Measurements from ENCODE around the gene PTMS. TPM values are rescaled to one million over a fixed set of nuclear protein-coding genes. Genes with fewer than 3 reads are reported as not detected.
A peak's percentile ranks its signal among the peaks of the same experiment; 100 is the strongest.

PTMS gene
- total and polyA plus RNA-seq, 2 of the 13 experiments (the other 11 are each of a cell fraction or from before 2014, with no cell fraction given): 40.5 to 82.4 TPM

GRCh38 chr12:6723607-6724408, 42.4 kb upstream of the PTMS start, which contains the start of gene COPS7A (continued):
- TF ChIP-seq, protein P1, sequence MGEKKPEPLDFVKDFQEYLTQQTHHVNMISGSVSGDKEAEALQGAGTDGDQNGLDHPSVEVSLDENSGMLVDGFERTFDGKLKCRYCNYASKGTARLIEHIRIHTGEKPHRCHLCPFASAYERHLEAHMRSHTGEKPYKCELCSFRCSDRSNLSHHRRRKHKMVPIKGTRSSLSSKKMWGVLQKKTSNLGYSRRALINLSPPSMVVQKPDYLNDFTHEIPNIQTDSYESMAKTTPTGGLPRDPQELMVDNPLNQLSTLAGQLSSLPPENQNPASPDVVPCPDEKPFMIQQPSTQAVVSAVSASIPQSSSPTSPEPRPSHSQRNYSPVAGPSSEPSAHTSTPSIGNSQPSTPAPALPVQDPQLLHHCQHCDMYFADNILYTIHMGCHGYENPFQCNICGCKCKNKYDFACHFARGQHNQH (CRISPR knock-in tag; IDR thresholded peaks at IDR 0.05): peak; percentile 78
- TF ChIP-seq TCF7L2 (IDR thresholded peaks at IDR 0.05; ENCODE audit: low read depth, low read length): no peak
- no peak for TF ChIP-seq ZNF207 (IDR thresholded peaks at IDR 0.05; ENCODE audit: borderline replicate concordance)
- TF ChIP-seq SP140L (CRISPR knock-in tag; IDR thresholded peaks at IDR 0.05; ENCODE audit: borderline replicate concordance): peak; percentile 57; the same call in 1 of the 2 replicates
- TF ChIP-seq ZNF17 (CRISPR knock-in tag; IDR thresholded peaks at IDR 0.05): peak; percentile 96
- peak; percentile 89 for TF ChIP-seq ZNF274 (CRISPR knock-in tag; IDR thresholded peaks at IDR 0.05)
- TF ChIP-seq NONO (IDR thresholded peaks at IDR 0.05): no peak
- peak; percentile 87 for TF ChIP-seq NONO (CRISPR knock-in tag; conservative IDR thresholded peaks at IDR 0.05)
- TF ChIP-seq ZUFSP (CRISPR knock-in tag; IDR thresholded peaks at IDR 0.05; ENCODE audit: borderline replicate concordance): no peak
- 0 out of 2 replicates have a peak, but pooled peaks have one; percentile 63 for TF ChIP-seq ZNF510 (CRISPR knock-in tag; IDR thresholded peaks at IDR 0.05; ENCODE audit: low read depth)
- TF ChIP-seq SP1 (IDR thresholded peaks at IDR 0.05): no peak
- peak; percentile 76 for TF ChIP-seq SP1 (CRISPR knock-in tag; IDR thresholded peaks at IDR 0.05)
- peak; percentile 91 for TF ChIP-seq ZBTB38 (CRISPR knock-in tag; IDR thresholded peaks at IDR 0.05)
- TF ChIP-seq STAG1 (CRISPR knock-in tag; IDR thresholded peaks at IDR 0.05): no peak
- 0 out of 2 replicates have a peak, but pooled peaks have one; percentile 82 for TF ChIP-seq ZNF570 (CRISPR knock-in tag; IDR thresholded peaks at IDR 0.05; ENCODE audit: borderline replicate concordance)
- TF ChIP-seq ZNF781 (CRISPR knock-in tag; IDR thresholded peaks at IDR 0.05; ENCODE audit: borderline replicate concordance, not compliant biosample characterization): peak; percentile 94
- peak; percentile 95 for TF ChIP-seq GMEB1 (CRISPR knock-in tag; IDR thresholded peaks at IDR 0.05; ENCODE audit: borderline replicate concordance)
- peak; percentile 96 for TF ChIP-seq CBX1 (IDR thresholded peaks at IDR 0.05; ENCODE audit: low read depth)
- 0 out of 4 replicates have a peak, but pooled peaks of 1 of the 2 experiments have one; percentile 21 for TF ChIP-seq REST (IDR thresholded peaks at IDR 0.05; ENCODE audit: borderline replicate concordance in 1 of 2, low read depth in 1 of 2, low read length in 2 of 2)
- TF ChIP-seq ARHGAP35 (CRISPR knock-in tag; IDR thresholded peaks at IDR 0.05; ENCODE audit: borderline replicate concordance): peak; percentile 83
- TF ChIP-seq GTF2F1 (IDR thresholded peaks at IDR 0.05; ENCODE audit: low read length): 0 out of 2 replicates have a peak, but pooled peaks have one; percentile 19

All from HepG2 (cell line).